B cell (primary cell): Measurements from ENCODE around the gene HMCN1. TPM values are rescaled to one million over a fixed set of nuclear protein-coding genes. Genes with fewer than 3 reads are reported as not detected.

Source experiments
- ATAC-seq: fragments of 200-7000 bp; cut with Tn5 transposase; one replicate; pipeline ENCODE4 v1.10.0; 2021; ENCODE audit warnings: low read depth, mild to moderate bottlenecking, moderate number of reproducible peaks, moderate library complexity
- CTCF ChIA-PET: fragments of 350-600 bp; sonication (Branson Sonifier 250); formaldehyde crosslinking; loops from one replicate; lab custom pipeline; 2021; ENCODE audit warnings: antibody characterized with exemption, inconsistent platforms; lab: Charles Lee
- POLR2A ChIA-PET: fragments of 350-600 bp; sonication (Branson Sonifier 250); formaldehyde crosslinking; loops from one replicate; lab custom pipeline; 2021; ENCODE audit warnings: antibody characterized with exemption; lab: Charles Lee
- DNase-seq: peaks from one replicate; pipeline ENCODE4 v3.0.0; 2013
- H2AFZ ChIP-seq: 2 replicates; pipeline ENCODE4 v1.6.1; 2012; ENCODE audit warnings: mild to moderate bottlenecking, low read depth, low read length; ENCODE audit not compliant: insufficient read depth, poor library complexity, severe bottlenecking
- H3K27ac ChIP-seq, 2 donors: 1 replicate in 1 of 2; 2 replicates in 1 of 2; pipeline ENCODE4 v1.5.1; 2012 to 2013; ENCODE audit warnings: low read length in 2 of 2, mild to moderate bottlenecking in 2 of 2, moderate library complexity in 1 of 2
- H3K27me3 ChIP-seq, 4 experiments: fragments of 200-600 bp in 1 of 4; sonication (generic) in 1 of 4; replicated peaks in 1 of 4; 1 replicate in 2 of 4; 2 replicates in 2 of 4; pipeline versions ENCODE4 v1.6.1 to v1.7.0; 2013 to 2016; ENCODE audit warnings: low read length in 3 of 4, mild to moderate bottlenecking in 2 of 4, mixed read lengths in 1 of 4, moderate library complexity in 1 of 4; ENCODE audit not compliant: insufficient read depth in 4 of 4, control insufficient read depth in 3 of 4; ENCODE audit errors: control extremely low read depth in 1 of 4
- H3K36me3 ChIP-seq, 2 experiments: replicated peaks in 1 of 2; 1 replicate in 1 of 2; 2 replicates in 1 of 2; pipeline versions ENCODE4 v1.6.1 to v1.7.1; 2013; ENCODE audit warnings: low read length in 1 of 2; ENCODE audit not compliant: insufficient read depth in 2 of 2, control insufficient read depth in 1 of 2; ENCODE audit errors: control extremely low read depth in 1 of 2, extremely low read depth in 1 of 2
- H3K4me1 ChIP-seq, 2 donors: fragments of 200-600 bp in 1 of 2; sonication (generic) in 1 of 2; 1 replicate in 1 of 2; 2 replicates in 1 of 2; pipeline versions ENCODE4 v1.5.1 to v1.6.1; 2013 to 2017; ENCODE audit warnings: low read length in 2 of 2; ENCODE audit not compliant: control insufficient read depth in 2 of 2, insufficient read depth in 2 of 2
- H3K4me2 ChIP-seq: replicated peaks from 2 replicates; pipeline ENCODE3; 2012; ENCODE audit warnings: mild to moderate bottlenecking, low read depth, low read length; ENCODE audit not compliant: poor library complexity, severe bottlenecking
- H3K4me3 ChIP-seq, 5 experiments: fragments of 200-600 bp in 1 of 5; sonication (generic) in 1 of 5; 1 replicate in 3 of 5; 2 replicates in 2 of 5; pipeline versions ENCODE4 v1.5.1 to v1.7.0; 2011 to 2016; ENCODE audit warnings: low read length in 4 of 5, mild to moderate bottlenecking in 4 of 5, low read depth in 2 of 5, control low read depth in 1 of 5, moderate library complexity in 1 of 5; ENCODE audit not compliant: insufficient read depth in 1 of 5; ENCODE audit errors: control extremely low read depth in 1 of 5, extremely low read depth in 1 of 5
- H3K79me2 ChIP-seq: fragments of 200-600 bp; sonication (generic); one replicate; pipeline ENCODE4 v1.6.0; 2016; ENCODE audit warnings: low read length; ENCODE audit not compliant: control insufficient read depth, insufficient read depth
- H3K9ac ChIP-seq: fragments of 200-600 bp; sonication (generic); 2 replicates; pipeline ENCODE4 v1.6.1; 2017; ENCODE audit warnings: mild to moderate bottlenecking, low read length, moderate library complexity
- H3K9me3 ChIP-seq, 3 donors: one replicate each; pipeline versions ENCODE4 v1.6.1 to v1.7.1; 2013; ENCODE audit warnings: low read length in 2 of 3; ENCODE audit not compliant: control insufficient read depth in 2 of 3, insufficient read depth in 1 of 3; ENCODE audit errors: control extremely low read depth in 1 of 3
- H4K20me1 ChIP-seq: 2 replicates; pipeline ENCODE4 v1.6.0; 2012; ENCODE audit warnings: mild to moderate bottlenecking, low read length; ENCODE audit not compliant: insufficient read depth, control insufficient read depth, poor library complexity, severe bottlenecking
- H3K27ac Mint-ChIP-seq: one replicate; pipeline ENCODE4 v1.8.0; 2021; ENCODE audit warnings: mixed read lengths
- H3K27me3 Mint-ChIP-seq: one replicate; pipeline ENCODE4 v1.8.0; 2021; ENCODE audit warnings: mixed read lengths
- H3K4me1 Mint-ChIP-seq: one replicate; pipeline ENCODE4 v1.8.0; 2021; ENCODE audit warnings: mixed read lengths
- H3K4me3 Mint-ChIP-seq: one replicate; pipeline ENCODE4 v1.8.0; 2021; ENCODE audit warnings: mixed read lengths
- H3K9me3 Mint-ChIP-seq: one replicate; pipeline ENCODE4 v1.8.0; 2022; ENCODE audit warnings: mixed read lengths; ENCODE audit not compliant: insufficient read depth
- EZH2 ChIP-seq: IDR thresholded peaks from 2 replicates; pipeline ENCODE4 v1.6.1; 2012; ENCODE audit warnings: borderline replicate concordance, low read depth, mild to moderate bottlenecking, moderate library complexity, low read length; ENCODE audit not compliant: insufficient read depth, poor library complexity, severe bottlenecking
- WGBS: methylation state at CpG from one replicate; pipeline ENCODE4 v1.1.5; 2013; ENCODE audit warnings: missing lambda C conversion rate; ENCODE audit not compliant: insufficient coverage; 5-methylcytosine and 5-hydroxymethylcytosine counted together
- intact Hi-C: fragments of 100-400 bp; cut with micrococcal nuclease; formaldehyde crosslinking; loops from one replicate; pipeline ENCODE4 v1.10.0; 2022
- polyA plus RNA-seq: library from polyadenylated mRNA; depleted of rRNA; stranded (reverse); fragments of >200 nt; gene quantifications from 2 replicates; pipeline ENCODE4 v1.2.3, GENCODE V29; 2012
- total RNA-seq, 2 donors: library from RNA; stranded (reverse); fragments of 120-200 nt in 1 of 2; gene quantifications; 1 replicate in 1 of 2; 2 replicates in 1 of 2; pipeline versions ENCODE4 v1.2.3 to v1.2.4, GENCODE V29; 2013 to 2022
- TF ChIP-seq, protein P1 (sequence below): fragments of 200-600 bp; IDR thresholded peaks from one replicate; pipeline ENCODE4 v1.8.0; 2022; ENCODE audit warnings: antibody characterized with exemption, mild to moderate bottlenecking

Gene HMCN1
- total and polyA plus RNA-seq, 2 donors (not counting 1 experiment from before 2014, with no cell fraction given): not detected

DNA sequence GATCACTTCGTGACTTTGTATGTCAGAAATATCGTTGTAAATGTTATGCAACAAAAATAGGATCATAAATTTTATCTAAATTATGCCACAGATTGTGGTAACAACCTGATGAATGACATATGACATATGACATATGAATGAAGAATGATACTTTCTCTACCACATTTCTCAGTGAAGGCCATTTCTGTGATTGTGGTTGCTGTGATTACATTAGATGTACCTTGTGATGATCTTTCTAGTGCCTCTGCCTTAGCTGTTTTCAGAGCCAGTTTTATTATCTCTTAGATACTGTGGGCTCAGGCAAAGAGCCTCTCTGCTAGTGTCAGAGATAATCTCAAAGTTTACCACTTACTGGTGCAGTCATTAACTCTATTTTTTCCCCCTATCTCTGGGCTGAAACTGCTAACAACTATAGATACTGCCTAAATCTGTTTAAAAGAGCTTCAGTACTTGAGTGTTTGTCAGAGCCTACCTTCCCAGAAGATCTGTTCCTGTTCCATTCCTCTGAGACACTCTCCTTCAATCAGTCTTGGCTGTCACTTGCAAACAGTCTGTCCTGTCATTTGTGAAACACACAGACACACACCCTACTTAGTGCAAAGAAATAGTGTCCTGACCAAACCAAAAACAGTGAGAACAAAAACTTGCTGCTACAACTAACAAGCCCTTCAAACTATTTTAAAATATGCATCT, 55.5 kb downstream of the HMCN1 start:
- WGBS: no CpG with 5 or more reads among the region's 2 CpGs
- no peaks in the 10 kb centered on the region for H3K4me1 ChIP-seq
- ChIA-PET POLR2A (no interaction called here), CTCF (no interaction called here)
- peaks cover 0 to 3% (median 0%) of the 10 kb centered on the region in 4 experiments for H3K27me3 ChIP-seq
- no peak for ATAC-seq
- H3K4me2 ChIP-seq: no peak overlapping the region
- TF ChIP-seq, protein P1, sequence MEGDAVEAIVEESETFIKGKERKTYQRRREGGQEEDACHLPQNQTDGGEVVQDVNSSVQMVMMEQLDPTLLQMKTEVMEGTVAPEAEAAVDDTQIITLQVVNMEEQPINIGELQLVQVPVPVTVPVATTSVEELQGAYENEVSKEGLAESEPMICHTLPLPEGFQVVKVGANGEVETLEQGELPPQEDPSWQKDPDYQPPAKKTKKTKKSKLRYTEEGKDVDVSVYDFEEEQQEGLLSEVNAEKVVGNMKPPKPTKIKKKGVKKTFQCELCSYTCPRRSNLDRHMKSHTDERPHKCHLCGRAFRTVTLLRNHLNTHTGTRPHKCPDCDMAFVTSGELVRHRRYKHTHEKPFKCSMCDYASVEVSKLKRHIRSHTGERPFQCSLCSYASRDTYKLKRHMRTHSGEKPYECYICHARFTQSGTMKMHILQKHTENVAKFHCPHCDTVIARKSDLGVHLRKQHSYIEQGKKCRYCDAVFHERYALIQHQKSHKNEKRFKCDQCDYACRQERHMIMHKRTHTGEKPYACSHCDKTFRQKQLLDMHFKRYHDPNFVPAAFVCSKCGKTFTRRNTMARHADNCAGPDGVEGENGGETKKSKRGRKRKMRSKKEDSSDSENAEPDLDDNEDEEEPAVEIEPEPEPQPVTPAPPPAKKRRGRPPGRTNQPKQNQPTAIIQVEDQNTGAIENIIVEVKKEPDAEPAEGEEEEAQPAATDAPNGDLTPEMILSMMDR: no peak
- no peak for TF ChIP-seq EZH2
- H3K79me2 ChIP-seq: no peaks in the 10 kb centered on the region
- H3K27ac ChIP-seq: no peak overlapping the region
- no peaks in the 10 kb centered on the region for H3K9me3 ChIP-seq
- no peaks in the 10 kb centered on the region for H3K4me1 Mint-ChIP-seq
- H4K20me1 ChIP-seq: no peaks in the 10 kb centered on the region
- no peaks in the 10 kb centered on the region for H3K36me3 ChIP-seq
- intact Hi-C loops: no loop called here
- no peak overlapping the region for H3K27ac Mint-ChIP-seq
- no peak overlapping the region for H3K9ac ChIP-seq
- H3K27me3 Mint-ChIP-seq: no peaks in the 10 kb centered on the region
- no peak overlapping the region for H3K4me3 Mint-ChIP-seq
- DNase-seq: no peak
- no peaks in the 10 kb centered on the region for H3K9me3 Mint-ChIP-seq
- H3K4me3 ChIP-seq: no peak overlapping the region
- H2AFZ ChIP-seq: no peak overlapping the region

DNA sequence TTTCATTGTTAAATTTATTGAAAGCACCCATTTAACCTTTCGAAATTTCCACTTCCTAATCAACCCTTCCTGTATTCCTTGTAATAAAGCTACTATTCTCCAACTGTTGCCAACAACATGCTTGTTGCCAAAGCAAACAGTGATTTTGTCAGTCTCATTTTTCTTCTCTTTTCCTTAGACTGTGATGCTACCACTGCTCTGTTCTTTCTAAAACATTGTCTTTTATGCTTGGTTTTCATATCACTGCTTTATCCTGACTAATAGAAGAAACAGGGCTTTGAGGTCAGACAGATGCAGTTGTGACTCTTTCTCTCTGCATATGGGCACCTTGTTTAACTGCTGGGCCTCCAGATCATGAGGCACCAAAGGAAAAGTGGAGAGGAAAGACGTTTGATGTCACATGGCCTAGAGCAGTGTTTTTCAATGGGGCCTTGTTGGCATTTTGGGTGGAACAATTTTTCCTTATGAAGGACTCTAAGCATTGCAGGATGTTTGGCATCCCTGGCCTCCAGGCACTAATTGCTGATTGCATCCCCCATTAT, 56.1 kb downstream of the HMCN1 start:
- Mint-ChIP-seq H3K9me3 (no peaks in the 10 kb centered on the region), H3K27ac (no peak overlapping the region), H3K27me3 (peaks cover 3% of the 10 kb centered on the region), H3K4me3 (no peak overlapping the region), H3K4me1 (no peaks in the 10 kb centered on the region)
- H3K4me3 ChIP-seq: no peak overlapping the region
- CTCF ChIA-PET: no interaction called here
- H3K27me3 ChIP-seq: peaks cover 0 to 3% (median 0%) of the 10 kb centered on the region in 4 experiments
- no peaks in the 10 kb centered on the region for H3K36me3 ChIP-seq
- TF ChIP-seq EZH2: no peak
- TF ChIP-seq, protein P1: no peak
- H3K79me2 ChIP-seq: no peaks in the 10 kb centered on the region
- DNase-seq: no peak
- no peaks in the 10 kb centered on the region for H3K4me1 ChIP-seq
- no peak overlapping the region for H2AFZ ChIP-seq
- intact Hi-C loops: no loop called here
- no peak for ATAC-seq
- H3K4me2 ChIP-seq: no peak overlapping the region
- no peaks in the 10 kb centered on the region for H4K20me1 ChIP-seq
- H3K9me3 ChIP-seq: no peaks in the 10 kb centered on the region
- no peak overlapping the region for H3K9ac ChIP-seq
- H3K27ac ChIP-seq: no peak overlapping the region
- 63% methylated on average over 2 of the region's 2 CpGs for WGBS
- POLR2A ChIA-PET: no interaction called here
